GM12865 (cell line): ENCODE results near the gene ERCC6L2.

Source experiments
- DNase-seq: peaks from one replicate; pipeline ENCODE4 v3.0.0; 2010; ENCODE audit warnings: low read depth
- H3K4me3 ChIP-seq: 2 replicates; pipeline ENCODE4 v1.5.1; 2011; ENCODE audit warnings: mild to moderate bottlenecking, low read depth, low read length, control low read depth
- CTCF ChIP-seq: IDR thresholded peaks from 2 replicates; pipeline ENCODE4 v1.5.1; 2011; ENCODE audit warnings: low read length, control low read depth, low read depth, inconsistent platforms; ENCODE audit not compliant: insufficient read depth; ENCODE audit errors: missing control alignments

The ERCC6L2 gene

GRCh38 chr9:95936579-95937075, 61.1 kb downstream of the ERCC6L2 start:
- no peak overlapping the region for H3K4me3 ChIP-seq
- no peak for TF ChIP-seq CTCF
- DNase-seq, result no peak

- no peak for TF ChIP-seq CTCF
- no peak overlapping the region for H3K4me3 ChIP-seq
- no peak for DNase-seq
Measured at GRCh38 chr9:95937131-95937530, 61.6 kb downstream of the ERCC6L2 start.

GRCh38 chr9:95938724-95939123, 63.2 kb downstream of the ERCC6L2 start:
- no peak overlapping the region for H3K4me3 ChIP-seq
- no peak for TF ChIP-seq CTCF
- DNase-seq, result no peak

- no peak overlapping the region for H3K4me3 ChIP-seq
- DNase-seq, result no peak
- no peak for TF ChIP-seq CTCF
Measured at GRCh38 chr9:95939472-95939871, 64.0 kb downstream of the ERCC6L2 start.

GRCh38 chr9:95940265-95940664, 64.8 kb downstream of the ERCC6L2 start:
- no peak for DNase-seq
- no peak overlapping the region for H3K4me3 ChIP-seq
- TF ChIP-seq CTCF, result no peak

- no peak overlapping the region for H3K4me3 ChIP-seq
- TF ChIP-seq CTCF, result no peak
Measured at GRCh38 chr9:95942016-95942415, 66.5 kb downstream of the ERCC6L2 start.

GRCh38 chr9:95947118-95947517, 71.6 kb downstream of the ERCC6L2 start:
- DNase-seq, result no peak
- no peak for TF ChIP-seq CTCF
- no peak overlapping the region for H3K4me3 ChIP-seq

More at GRCh38 chr9:95942016-95942415, 66.5 kb downstream of the ERCC6L2 start:
- DNase-seq, result no peak
